GM19238 (cell line): ENCODE results near the gene PLCB2.

Experiments used
- DNase-seq: peaks from one replicate; pipeline ENCODE4 v3.0.0; 2011; ENCODE audit warnings: low spot score; ENCODE audit not compliant: insufficient read length

PLCB2 gene

GRCh38 chr15:40270246-40270995, 37.3 kb downstream of the PLCB2 start:
- DNase-seq, result no peak

GRCh38 chr15:40269604-40270003, 38.1 kb downstream of the PLCB2 start:
- DNase-seq, result no peak

DNA sequence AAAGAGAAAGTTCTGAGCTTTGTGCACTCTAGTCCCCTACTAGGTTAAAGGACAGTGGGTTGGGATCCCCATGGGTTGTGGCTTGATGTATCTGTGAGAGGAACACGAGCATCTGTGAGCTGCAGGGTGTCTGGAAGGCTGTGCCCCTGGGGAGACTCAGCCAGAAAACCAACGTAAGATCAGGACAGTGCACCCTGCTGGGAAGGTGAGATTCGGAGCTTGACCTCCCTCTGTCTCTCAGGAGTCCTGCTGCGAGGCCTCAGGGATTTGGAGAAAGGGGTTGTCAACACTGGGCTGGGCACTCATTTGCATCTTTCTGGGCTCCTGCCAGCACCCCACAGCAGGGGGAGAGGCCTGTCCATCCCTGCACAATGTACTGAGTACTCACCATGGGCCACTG, 40.1 kb downstream of the PLCB2 start:
- no peak for DNase-seq

GRCh38 chr15:40266828-40267304, 40.9 kb downstream of the PLCB2 start:
- no peak for DNase-seq

DNA sequence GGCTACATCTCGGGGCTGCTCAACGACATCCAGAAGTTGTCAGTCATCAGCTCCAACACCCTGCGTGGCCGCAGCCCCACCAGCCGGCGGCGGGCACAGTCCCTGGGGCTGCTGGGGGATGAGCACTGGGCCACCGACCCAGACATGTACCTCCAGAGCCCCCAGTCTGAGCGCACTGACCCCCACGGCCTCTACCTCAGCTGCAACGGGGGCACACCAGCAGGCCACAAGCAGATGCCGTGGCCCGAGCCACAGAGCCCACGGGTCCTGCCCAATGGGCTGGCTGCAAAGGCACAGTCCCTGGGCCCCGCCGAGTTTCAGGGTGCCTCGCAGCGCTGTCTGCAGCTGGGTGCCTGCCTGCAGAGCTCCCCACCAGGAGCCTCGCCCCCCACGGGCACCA, 41.9 kb downstream of the PLCB2 start:
- no peak for DNase-seq

DNA sequence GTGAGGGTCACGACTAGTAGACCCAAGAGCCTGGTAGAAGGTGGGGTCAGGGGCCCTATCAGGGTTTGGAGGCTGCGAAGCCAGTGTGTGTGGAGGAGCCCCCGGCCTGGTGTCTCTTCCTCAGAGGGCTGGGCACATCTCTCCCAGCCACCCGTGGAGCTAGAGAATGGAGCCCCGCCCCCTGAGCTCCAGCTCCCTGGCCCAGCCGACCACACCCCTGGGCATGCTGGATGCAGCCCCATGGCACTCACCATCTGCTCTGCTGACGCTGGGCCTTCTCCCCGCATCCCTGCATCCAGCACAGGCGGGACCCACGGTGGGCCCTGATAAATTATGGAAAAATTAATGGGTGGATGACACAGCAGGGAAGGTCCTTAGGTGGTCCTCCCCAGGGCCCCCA, 42.4 kb downstream of the PLCB2 start:
- DNase-seq, result no peak

DNA sequence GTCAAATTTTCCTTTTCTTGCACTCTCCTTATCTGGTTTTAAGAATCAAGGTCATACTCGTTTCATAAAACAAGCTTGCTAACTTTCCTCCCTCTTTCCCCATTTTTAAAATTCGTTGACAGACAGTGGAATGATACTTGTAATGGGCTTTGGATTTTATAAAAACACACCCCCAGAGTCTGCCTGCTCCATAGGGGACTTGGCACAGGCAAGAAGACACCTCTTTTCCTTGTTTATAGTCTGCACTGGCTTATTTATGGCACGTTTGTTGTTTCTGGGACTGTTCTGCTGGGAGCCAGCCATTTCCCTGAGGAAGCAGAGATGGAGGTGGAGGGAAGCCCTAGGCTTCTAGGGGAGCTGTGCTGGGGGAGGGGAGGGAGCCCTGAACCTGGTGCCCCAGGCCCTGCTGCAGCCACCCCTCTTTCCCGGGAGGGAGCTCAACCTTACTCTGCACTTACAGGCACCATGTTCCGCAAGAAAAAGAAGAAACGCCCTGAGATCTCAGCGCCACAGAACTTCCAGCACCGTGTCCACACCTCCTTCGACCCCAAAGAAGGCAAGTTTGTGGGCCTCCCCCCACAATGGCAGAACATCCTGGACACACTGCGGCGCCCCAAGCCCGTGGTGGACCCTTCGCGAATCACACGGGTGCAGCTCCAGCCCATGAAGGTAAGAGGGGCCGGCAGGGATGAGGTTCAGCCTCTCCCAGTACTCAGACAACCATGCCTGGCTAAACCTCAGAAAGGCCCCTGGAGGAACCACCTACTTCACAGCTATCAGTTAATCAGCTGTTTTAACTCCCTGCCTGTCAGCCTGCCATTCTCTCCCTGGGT, 43.2 kb downstream of the PLCB2 start:
- no peak for DNase-seq

GRCh38 chr15:40263024-40263754, 44.5 kb downstream of the PLCB2 start:
- DNase-seq, result no peak

- DNase-seq, result no peak
Observed at GRCh38 chr15:40259021-40259420, 48.7 kb downstream of the PLCB2 start.

GRCh38 chr15:40258544-40258943, 49.2 kb downstream of the PLCB2 start:
- DNase-seq, result no peak

GRCh38 chr15:40257656-40258450, 49.9 kb downstream of the PLCB2 start:
- no peak for DNase-seq

- no peak for DNase-seq
Observed at GRCh38 chr15:40256638-40257235, 51.0 kb downstream of the PLCB2 start.

- no peak for DNase-seq
Observed at GRCh38 chr15:40255033-40255432, 52.7 kb downstream of the PLCB2 start.

- no peak for DNase-seq
Observed at GRCh38 chr15:40254452-40254851, 53.3 kb downstream of the PLCB2 start.

- no peak for DNase-seq
Observed at GRCh38 chr15:40253167-40253790, 54.5 kb downstream of the PLCB2 start.

- DNase-seq, result peak; percentile 40
Observed at GRCh38 chr15:40252438-40253166, 55.1 kb downstream of the PLCB2 start.

- no peak for DNase-seq
Observed at GRCh38 chr15:40252141-40252437, 55.6 kb downstream of the PLCB2 start.

- no peak for DNase-seq
Observed at GRCh38 chr15:40251486-40252140, 56.1 kb downstream of the PLCB2 start.

DNA sequence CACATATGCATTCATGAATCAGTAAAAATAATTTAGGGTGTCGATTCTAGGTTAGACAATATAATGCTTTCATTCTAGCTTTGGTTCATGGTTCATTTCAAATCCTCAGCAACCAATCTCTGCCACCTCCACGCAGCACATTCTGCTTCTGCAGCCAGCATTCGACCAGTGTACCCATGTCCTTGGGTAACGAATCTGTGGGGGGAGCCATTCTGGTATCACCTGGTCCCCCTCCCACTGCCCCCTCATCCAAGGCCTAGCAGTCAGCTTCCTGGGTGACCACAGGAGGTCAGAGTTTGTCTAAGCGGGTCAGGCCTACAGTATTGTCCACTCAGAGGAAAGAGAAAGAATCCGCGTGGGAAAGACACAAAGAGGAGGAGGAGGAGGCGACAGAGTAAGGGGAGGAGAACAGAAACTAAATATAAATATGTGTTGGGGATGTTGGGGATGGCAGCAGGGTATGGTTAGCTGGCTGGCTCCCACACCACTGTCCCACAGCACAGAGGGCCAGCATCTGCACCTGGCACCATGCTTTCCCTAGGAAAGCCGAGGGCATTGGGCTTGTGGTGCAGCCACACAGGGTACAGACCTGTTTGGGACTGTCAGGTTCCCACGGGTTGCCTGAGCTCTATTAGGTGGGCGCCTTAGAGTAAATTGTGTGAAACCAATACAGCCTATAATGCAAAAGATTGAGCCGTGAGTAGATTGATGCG, 56.8 kb downstream of the PLCB2 start:
- no peak for DNase-seq
